ENCODE data around the gene NPNT. TPM values are rescaled to one million over a fixed set of nuclear protein-coding genes. Genes with fewer than 3 reads are reported as not detected.

The NPNT gene
- polyA plus RNA-seq, 1 donor, result 163 TPM

- no peaks in the 10 kb centered on the region for H3K9me3 ChIP-seq (ENCODE audit: control insufficient read depth, low read depth, low read length)
- H3K4me1 ChIP-seq (ENCODE audit: control insufficient read depth, insufficient read depth, low read length), result peaks cover 35% of the 10 kb centered on the region
- H3K27ac ChIP-seq (ENCODE audit: low read length), result no peak overlapping the region
- H3K27me3 ChIP-seq (ENCODE audit: control insufficient read depth, insufficient read depth, low read length), result no peaks in the 10 kb centered on the region
- WGBS (ENCODE audit: insufficient coverage, low lambda C conversion rate), result 86% methylated on average over 1 of the region's 6 CpGs
- H3K4me3 ChIP-seq (ENCODE audit: low read length), result no peak overlapping the region
- H3K36me3 ChIP-seq (ENCODE audit: control insufficient read depth, insufficient read depth, low read length), result peaks cover 3% of the 10 kb centered on the region
- DNase-seq, result no peak
Measured at GRCh38 chr4:105912633-105913032, 17.4 kb downstream of the NPNT start.

- peak in 1 of 2 donors; percentile 72 for DNase-seq
- Histone ChIP-seq H3K36me3 (ENCODE audit: control insufficient read depth, insufficient read depth, low read length) (peaks cover 3% of the 10 kb centered on the region), H3K9me3 (ENCODE audit: control insufficient read depth, low read depth, low read length) (no peaks in the 10 kb centered on the region), H3K4me1 (ENCODE audit: control insufficient read depth, insufficient read depth, low read length) (peaks cover 18% of the 10 kb centered on the region), H3K27ac (ENCODE audit: low read length) (peak overlapping the region; percentile 74), H3K27me3 (ENCODE audit: control insufficient read depth, insufficient read depth, low read length) (no peaks in the 10 kb centered on the region), H3K4me3 (ENCODE audit: low read length) (no peak overlapping the region)
- 80% methylated on average over 1 of the region's 3 CpGs for WGBS (ENCODE audit: insufficient coverage, low lambda C conversion rate)
Measured at GRCh38 chr4:105917171-105917685, 22.0 kb downstream of the NPNT start.

- no peak overlapping the region for H3K4me3 ChIP-seq (ENCODE audit: low read length)
- no peaks in the 10 kb centered on the region for H3K27me3 ChIP-seq (ENCODE audit: control insufficient read depth, insufficient read depth, low read length)
- no peaks in the 10 kb centered on the region for H3K36me3 ChIP-seq (ENCODE audit: control insufficient read depth, insufficient read depth, low read length)
- no peaks in the 10 kb centered on the region for H3K9me3 ChIP-seq (ENCODE audit: control insufficient read depth, low read depth, low read length)
- peaks cover 16% of the 10 kb centered on the region for H3K4me1 ChIP-seq (ENCODE audit: control insufficient read depth, insufficient read depth, low read length)
- H3K27ac ChIP-seq (ENCODE audit: low read length), result no peak overlapping the region
- DNase-seq, result no peak
Measured at GRCh38 chr4:105921301-105921700, 26.0 kb downstream of the NPNT start.

- WGBS (ENCODE audit: insufficient coverage, low lambda C conversion rate), result 67% methylated on average over 2 of the region's 7 CpGs
- H3K4me1 ChIP-seq (ENCODE audit: control insufficient read depth, insufficient read depth, low read length), result peaks cover 5% of the 10 kb centered on the region
- peak overlapping the region; percentile 43 for H3K27ac ChIP-seq (ENCODE audit: low read length)
Measured at GRCh38 chr4:105923497-105924238, 28.4 kb downstream of the NPNT start.

GRCh38 chr4:105924341-105924740 lies 29.1 kb downstream of the NPNT start:
- WGBS (ENCODE audit: insufficient coverage, low lambda C conversion rate), result no CpG with 5 or more reads among the region's 1 CpG
- H3K36me3 ChIP-seq (ENCODE audit: control insufficient read depth, insufficient read depth, low read length), result peaks cover 5% of the 10 kb centered on the region
- no peak overlapping the region for H3K27ac ChIP-seq (ENCODE audit: low read length)
- no peaks in the 10 kb centered on the region for H3K27me3 ChIP-seq (ENCODE audit: control insufficient read depth, insufficient read depth, low read length)
- H3K4me3 ChIP-seq (ENCODE audit: low read length), result no peak overlapping the region
- DNase-seq, result no peak
- H3K4me1 ChIP-seq (ENCODE audit: control insufficient read depth, insufficient read depth, low read length), result peaks cover 5% of the 10 kb centered on the region
- no peaks in the 10 kb centered on the region for H3K9me3 ChIP-seq (ENCODE audit: control insufficient read depth, low read depth, low read length)

More at GRCh38 chr4:105923497-105924238, 28.4 kb downstream of the NPNT start:
- no peak overlapping the region for H3K4me3 ChIP-seq (ENCODE audit: low read length)
- DNase-seq, result peak; percentile 82 to 84
- H3K36me3 ChIP-seq (ENCODE audit: control insufficient read depth, insufficient read depth, low read length), result peaks cover 5% of the 10 kb centered on the region
- H3K9me3 ChIP-seq (ENCODE audit: control insufficient read depth, low read depth, low read length), result no peaks in the 10 kb centered on the region
- H3K27me3 ChIP-seq (ENCODE audit: control insufficient read depth, insufficient read depth, low read length), result no peaks in the 10 kb centered on the region

GRCh38 chr4:105930698-105931097 lies 35.4 kb downstream of the NPNT start:
- Histone ChIP-seq H3K27me3 (ENCODE audit: control insufficient read depth, insufficient read depth, low read length) (no peaks in the 10 kb centered on the region), H3K36me3 (ENCODE audit: control insufficient read depth, insufficient read depth, low read length) (peaks cover 8% of the 10 kb centered on the region), H3K9me3 (ENCODE audit: control insufficient read depth, low read depth, low read length) (no peaks in the 10 kb centered on the region), H3K4me3 (ENCODE audit: low read length) (no peak overlapping the region), H3K4me1 (ENCODE audit: control insufficient read depth, insufficient read depth, low read length) (no peaks in the 10 kb centered on the region), H3K27ac (ENCODE audit: low read length) (no peak overlapping the region)
- 20% methylated on average over 1 of the region's 2 CpGs for WGBS (ENCODE audit: insufficient coverage, low lambda C conversion rate)
- no peak for DNase-seq

GRCh38 chr4:105933083-105933482 lies 37.8 kb downstream of the NPNT start:
- no peak for DNase-seq
- no CpG with 5 or more reads among the region's 2 CpGs for WGBS (ENCODE audit: insufficient coverage, low lambda C conversion rate)

GRCh38 chr4:105934386-105934785 lies 39.1 kb downstream of the NPNT start:
- H3K4me1 ChIP-seq (ENCODE audit: control insufficient read depth, insufficient read depth, low read length), result no peaks in the 10 kb centered on the region

More at GRCh38 chr4:105933083-105933482, 37.8 kb downstream of the NPNT start:
- Histone ChIP-seq H3K4me3 (ENCODE audit: low read length) (no peak overlapping the region), H3K4me1 (ENCODE audit: control insufficient read depth, insufficient read depth, low read length) (no peaks in the 10 kb centered on the region), H3K27ac (ENCODE audit: low read length) (no peak overlapping the region), H3K36me3 (ENCODE audit: control insufficient read depth, insufficient read depth, low read length) (peaks cover 2% of the 10 kb centered on the region), H3K9me3 (ENCODE audit: control insufficient read depth, low read depth, low read length) (no peaks in the 10 kb centered on the region), H3K27me3 (ENCODE audit: control insufficient read depth, insufficient read depth, low read length) (no peaks in the 10 kb centered on the region)

GRCh38 chr4:105936901-105937300 lies 41.6 kb downstream of the NPNT start:
- no peak for DNase-seq

More at GRCh38 chr4:105934386-105934785, 39.1 kb downstream of the NPNT start:
- peaks cover 15% of the 10 kb centered on the region for H3K36me3 ChIP-seq (ENCODE audit: control insufficient read depth, insufficient read depth, low read length)
- no peak overlapping the region for H3K27ac ChIP-seq (ENCODE audit: low read length)
- no CpG with 5 or more reads among the region's 1 CpG for WGBS (ENCODE audit: insufficient coverage, low lambda C conversion rate)
- no peak overlapping the region for H3K4me3 ChIP-seq (ENCODE audit: low read length)
- DNase-seq, result no peak
- H3K9me3 ChIP-seq (ENCODE audit: control insufficient read depth, low read depth, low read length), result no peaks in the 10 kb centered on the region
- H3K27me3 ChIP-seq (ENCODE audit: control insufficient read depth, insufficient read depth, low read length), result no peaks in the 10 kb centered on the region

GRCh38 chr4:105937759-105938158 lies 42.5 kb downstream of the NPNT start:
- no peak overlapping the region for H3K27ac ChIP-seq (ENCODE audit: low read length)
- 80% methylated on average over 1 of the region's 1 CpG for WGBS (ENCODE audit: insufficient coverage, low lambda C conversion rate)
- H3K4me1 ChIP-seq (ENCODE audit: control insufficient read depth, insufficient read depth, low read length), result no peaks in the 10 kb centered on the region
- DNase-seq, result no peak
- H3K4me3 ChIP-seq (ENCODE audit: low read length), result no peak overlapping the region
- no peaks in the 10 kb centered on the region for H3K27me3 ChIP-seq (ENCODE audit: control insufficient read depth, insufficient read depth, low read length)
- peaks cover 31% of the 10 kb centered on the region for H3K36me3 ChIP-seq (ENCODE audit: control insufficient read depth, insufficient read depth, low read length)
- no peaks in the 10 kb centered on the region for H3K9me3 ChIP-seq (ENCODE audit: control insufficient read depth, low read depth, low read length)

More at GRCh38 chr4:105936901-105937300, 41.6 kb downstream of the NPNT start:
- Histone ChIP-seq H3K4me3 (ENCODE audit: low read length) (no peak overlapping the region), H3K4me1 (ENCODE audit: control insufficient read depth, insufficient read depth, low read length) (no peaks in the 10 kb centered on the region), H3K27me3 (ENCODE audit: control insufficient read depth, insufficient read depth, low read length) (no peaks in the 10 kb centered on the region), H3K9me3 (ENCODE audit: control insufficient read depth, low read depth, low read length) (no peaks in the 10 kb centered on the region), H3K36me3 (ENCODE audit: control insufficient read depth, insufficient read depth, low read length) (peaks cover 28% of the 10 kb centered on the region), H3K27ac (ENCODE audit: low read length) (no peak overlapping the region)
- 77% methylated on average over 3 of the region's 7 CpGs for WGBS (ENCODE audit: insufficient coverage, low lambda C conversion rate)

GRCh38 chr4:105943234-105943633 lies 48.0 kb downstream of the NPNT start:
- DNase-seq, result no peak
- no peaks in the 10 kb centered on the region for H3K27me3 ChIP-seq (ENCODE audit: control insufficient read depth, insufficient read depth, low read length)
- no peaks in the 10 kb centered on the region for H3K4me1 ChIP-seq (ENCODE audit: control insufficient read depth, insufficient read depth, low read length)
- H3K27ac ChIP-seq (ENCODE audit: low read length), result no peak overlapping the region
- H3K36me3 ChIP-seq (ENCODE audit: control insufficient read depth, insufficient read depth, low read length), result peaks cover 60% of the 10 kb centered on the region
- no peaks in the 10 kb centered on the region for H3K9me3 ChIP-seq (ENCODE audit: control insufficient read depth, low read depth, low read length)
- WGBS (ENCODE audit: insufficient coverage, low lambda C conversion rate), result 100% methylated on average over 3 of the region's 3 CpGs
- H3K4me3 ChIP-seq (ENCODE audit: low read length), result no peak overlapping the region
